GM18951 (cell line): ENCODE results near the gene EXOC1.
"Not testable (repeated sequence)": the region's sequence is repeated elsewhere in the genome, so short reads cannot be mapped to it uniquely, and the experiment has no call there.

Experiments
- POLR2A ChIP-seq: IDR thresholded peaks from 4 replicates; pipeline ENCODE4 v1.6.1; 2011; ENCODE audit warnings: mild to moderate bottlenecking; ENCODE audit not compliant: insufficient read length, insufficient read depth; ENCODE audit errors: extremely low read depth
- in situ Hi-C: fragments of 300-500 bp; cut with MboI; formaldehyde crosslinking; loops from one replicate; pipeline ENCODE4 v1.12.0; 2022; ENCODE audit warnings: low sequenced_read_pairs, mixed read lengths, inconsistent platforms; ENCODE audit not compliant: unreplicated experiment

Gene EXOC1

GRCh38 chr4:55931833-55932232 is 78.4 kb downstream of the EXOC1 start:
- in situ Hi-C loops, result no loop called here
- no peak for TF ChIP-seq POLR2A

GRCh38 chr4:55932511-55932910 is 79.1 kb downstream of the EXOC1 start:
- in situ Hi-C loops, result no loop called here
- TF ChIP-seq POLR2A, result no peak

- TF ChIP-seq POLR2A, result no peak
- in situ Hi-C loops, result no loop called here
Measured at GRCh38 chr4:55933611-55934010, 80.2 kb downstream of the EXOC1 start.

GRCh38 chr4:55935907-55936306 is 82.5 kb downstream of the EXOC1 start:
- in situ Hi-C loops, result not testable (repeated sequence)

- no peak for TF ChIP-seq POLR2A
- in situ Hi-C loops, result no loop called here
Measured at GRCh38 chr4:55938481-55938880, 85.0 kb downstream of the EXOC1 start.

- no peak for TF ChIP-seq POLR2A
- in situ Hi-C loops, result no loop called here
Measured at GRCh38 chr4:55939421-55939820, 86.0 kb downstream of the EXOC1 start.

GRCh38 chr4:55941881-55942396 is 88.5 kb downstream of the EXOC1 start:
- no peak for TF ChIP-seq POLR2A
- in situ Hi-C loops, result no loop called here

- peak; percentile 46 for TF ChIP-seq POLR2A
- in situ Hi-C loops, result no loop called here
Measured at GRCh38 chr4:55947254-55947882, 93.9 kb downstream of the EXOC1 start.

GRCh38 chr4:55947912-55948725 is 94.7 kb downstream of the EXOC1 start:
- TF ChIP-seq POLR2A, result peak; percentile 26
- in situ Hi-C loops, result no loop called here

- TF ChIP-seq POLR2A, result peak; percentile 85
- in situ Hi-C loops, result no loop called here
Measured at GRCh38 chr4:55948726-55949481, 95.5 kb downstream of the EXOC1 start, which contains the start of gene CEP135. Gene CEP135, plus strand, starts transcription at chr4:55948945. Its CDS starts 3,186 bp downstream, at chr4:55952131.

- in situ Hi-C loops, result no loop called here
- TF ChIP-seq POLR2A, result no peak
Measured at GRCh38 chr4:55949482-55949802, 96.0 kb downstream of the EXOC1 start.

GRCh38 chr4:55951191-55951922 is 97.9 kb downstream of the EXOC1 start:
- TF ChIP-seq POLR2A, result no peak

More at GRCh38 chr4:55951191-55951922, 97.9 kb downstream of the EXOC1 start:
- in situ Hi-C loops, result no loop called here
